Heart left ventricle (tissue), 16 donors: Measurements from ENCODE around the gene DYNC2H1. TPM values are rescaled to one million over a fixed set of nuclear protein-coding genes. Genes with fewer than 3 reads are reported as not detected.

Source experiments
- ATAC-seq, 4 donors: fragments of 200-7000 bp; cut with Tn5 transposase; one replicate each; pipeline ENCODE4 v1.9.1; 2020 to 2022; ENCODE audit warnings: moderate library complexity in 4 of 4, mild to moderate bottlenecking in 3 of 4, moderate number of reproducible peaks in 1 of 4
- DNase-seq, 5 donors: peaks; one replicate each; pipeline ENCODE4 v3.0.0-alpha.2; 2020
- H3K27ac ChIP-seq, 12 donors: fragments of 200-600 bp; sonication (generic) in 4 of 12; one replicate each; pipeline versions ENCODE4 v1.5.0 to v1.8.0; 2016 to 2022; ENCODE audit warnings: mild to moderate bottlenecking in 2 of 12
- H3K27me3 ChIP-seq, 9 donors: fragments of 200-600 bp; sonication (generic) in 2 of 9; one replicate each; pipeline versions ENCODE4 v1.5.1 to v1.8.0; 2016 to 2022; ENCODE audit warnings: mild to moderate bottlenecking in 3 of 9
- H3K36me3 ChIP-seq, 9 donors: fragments of 200-600 bp; sonication (generic) in 2 of 9; one replicate each; pipeline versions ENCODE4 v1.5.0 to v1.8.0; 2018 to 2022; ENCODE audit warnings: mild to moderate bottlenecking in 2 of 9
- H3K4me1 ChIP-seq, 12 donors: fragments of 200-600 bp; sonication (generic) in 4 of 12; one replicate each; pipeline versions ENCODE4 v1.5.0 to v1.8.0; 2016 to 2022; ENCODE audit warnings: mild to moderate bottlenecking in 3 of 12
- H3K4me3 ChIP-seq, 12 donors: fragments of 200-600 bp; sonication (generic) in 4 of 12; one replicate each; pipeline versions ENCODE4 v1.5.0 to v1.8.0; 2017 to 2022; ENCODE audit warnings: mild to moderate bottlenecking in 9 of 12, moderate library complexity in 4 of 12
- H3K9me3 ChIP-seq, 12 donors: fragments of 200-600 bp; sonication (generic) in 4 of 12; one replicate each; pipeline versions ENCODE4 v1.5.0 to v1.8.0; 2016 to 2022; ENCODE audit warnings: mild to moderate bottlenecking in 1 of 12
- CTCF ChIP-seq, 12 donors: fragments of 200-600 bp; sonication (generic) in 4 of 12; IDR thresholded peaks; one replicate each; pipeline versions ENCODE4 v1.5.0 to v1.8.0; 2018 to 2022; ENCODE audit warnings: antibody characterized with exemption in 12 of 12, mild to moderate bottlenecking in 5 of 12
- POLR2A ChIP-seq, 2 donors: fragments of 450-650 bp; IDR thresholded peaks; one replicate each; pipeline ENCODE4 v1.6.1; 2017; ENCODE audit warnings: antibody characterized with exemption in 2 of 2, mild to moderate bottlenecking in 2 of 2, moderate library complexity in 2 of 2
- WGBS, 4 donors: extraction: QIAGEN DNeasy Blood & Tissue Kit in 2 of 4; methylation state at CpG; one replicate each; pipeline versions ENCODE4 v1.1.5 to v1.1.7; 2013 to 2018; 5-methylcytosine and 5-hydroxymethylcytosine counted together
- intact Hi-C, 10 donors: fragments of 100-400 bp; cut with DNase I; formaldehyde crosslinking; loops; one replicate each; pipeline versions ENCODE4 v1.11.1 to v1.14.2; 2022
- long read RNA-seq, 3 donors: library from polyadenylated mRNA; unstranded; transcript quantifications; one replicate each; pipeline ENCODE4 v2.0.0, GENCODE V29; 2020 to 2021
- polyA plus RNA-seq, 2 donors: library from polyadenylated mRNA; stranded (reverse); fragments of 200-250 nt; gene quantifications; one replicate each; pipeline ENCODE4 v1.2.3, GENCODE V29; 2013
- total RNA-seq, 9 donors: library from RNA; depleted of rRNA in 2 of 9; stranded (reverse); fragments of >200 nt in 2 of 9; fragmentation: NEBNext Ultra II Directional in 3 of 9; extraction: Animal tissue kit (Norgen Biotek cat#: 25700) in 3 of 9; gene quantifications; one replicate each; pipeline versions ENCODE4 v1.1.0 to v1.2.4, GENCODE V29; 2016 to 2023
- donor health status: ischemic (EF 13 %, LVEDD 7.1; RV severe dilation, severe dysfunction).
- donor health status: healthy with polysubstance abuse.
- donor health status: DM: no; HTN: yes; CAD: no.
- donor health status: DM: no; HTN: no; CAD: no.
- donor health status: ischemic (EF 25% LVEDD 6.9; RV normal size, moderate dysfunction).
- donor health status: ischemic (EF 25% LVEDD 5.7; RV mildly dilated, moderate dysfunction).
- donor health status: healthy.
- donor health status: DM: yes; HTN: yes; CAD: no.
- donor health status: ischemic (EF 35%, LVEDD 5.7; RV mildly dilated, moderate dysfunction).
- donor health status: nonischemic (EF 11% LVEDD 7.7; RV severe dilation, severe dysfunction).
- donor health status: DM: yes; HTN: yes; CAD: no.
- donor health status: PGD.
- donor health status: ischemic (EF 29% LVEDD 5.4; RV normal size, mild dysfunction).
- donor health status: nonischemic (EF 23%, LVEDD 6.1; RV moderate dilation, normal function).

The DYNC2H1 gene
- total RNA-seq = 1 to 10 TPM; 2.3 to 7.2 (median 3.8) TPM
- 1 to 10 TPM; 2.4 to 3.0 TPM for polyA plus RNA-seq
- long read RNA-seq, donor 1, partial matches to known transcripts = 3 of 4 reads
- long read RNA-seq, donor 1, other reads (novel, unspliced or antisense) = 1 of 4 reads
- long read RNA-seq, donor 2, partial matches to known transcripts = 1 of 1 reads
- long read RNA-seq, donor 2, other reads (novel, unspliced or antisense) = 0 of 1 reads
- long read RNA-seq, donor 3, partial matches to known transcripts = 1 of 2 reads
- long read RNA-seq, donor 3, other reads (novel, unspliced or antisense) = 1 of 2 reads

- no peak for TF ChIP-seq POLR2A (IDR thresholded peaks at IDR 0.05)
- TF ChIP-seq CTCF (IDR thresholded peaks at IDR 0.05) = peak; percentile 17 to 79 (median 52)
- no peaks in the 10 kb centered on the region for H3K9me3 ChIP-seq
- peaks cover 0 to 4% (median 0%) of the 10 kb centered on the region in 9 donors for H3K27me3 ChIP-seq
- DNase-seq (peak; percentile 87 to 95 (median 89)), ATAC-seq (peak; percentile 96 to 100 (median 100))
- peak within 1 kb of the TSS in 11 of 12 donors; percentile 22 to 76 (median 41) for H3K27ac ChIP-seq
- WGBS, 4 donors = 1% methylated on average over 46 to 53 of the region's 53 CpGs
- H3K36me3 ChIP-seq = peaks cover 0 to 2% (median 0%) of the 10 kb centered on the region in 9 donors
- peaks cover 0 to 15% (median 4%) of the 10 kb centered on the region in 12 donors for H3K4me1 ChIP-seq
- peak within 1 kb of the TSS; percentile 38 to 80 (median 69) for H3K4me3 ChIP-seq
- intact Hi-C loops = loop anchor here in 1 of 10 donors (2.0 kb wide), 1 partner anchor 16 kb away; the partner anchor contains the start of gene DCUN1D5
These were observed at the start of gene DYNC2H1 for GRCh38 chr11:103108933-103109817. DYNC2H1 (plus strand) TSS chr11:103109426; CDS start chr11:103109575, 149 bp downstream.

GRCh38 chr11:103061656-103062055 is 47.6 kb upstream of the DYNC2H1 start:
- no peak for TF ChIP-seq CTCF (IDR thresholded peaks at IDR 0.05)
- TF ChIP-seq POLR2A (IDR thresholded peaks at IDR 0.05) = no peak

GRCh38 chr11:103067118-103067517 is 42.1 kb upstream of the DYNC2H1 start:
- TF ChIP-seq CTCF (IDR thresholded peaks at IDR 0.05) (no peak), POLR2A (IDR thresholded peaks at IDR 0.05) (no peak)
- 83 to 93% (median 88%) methylated on average over 1 of the region's 1 CpG for WGBS, 4 donors
- ATAC-seq = no peak

More at GRCh38 chr11:103061656-103062055, 47.6 kb upstream of the DYNC2H1 start:
- WGBS, 4 donors = 95 to 100% (median 98%) methylated on average over 1 of the region's 1 CpG
- Histone ChIP-seq H3K27me3 (no peaks in the 10 kb centered on the region), H3K4me1 (no peaks in the 10 kb centered on the region), H3K27ac (no peak overlapping the region), H3K36me3 (peaks cover 0 to 82% (median 64%) of the 10 kb centered on the region in 9 donors), H3K4me3 (no peak overlapping the region), H3K9me3 (no peaks in the 10 kb centered on the region)
- no peak for ATAC-seq
- intact Hi-C loops = loop anchor here in 1 of 10 donors (10.0 kb wide), 1 partner anchor 63 kb away; no protein-coding TSS in a partner anchor
- no peak for DNase-seq

More at GRCh38 chr11:103067118-103067517, 42.1 kb upstream of the DYNC2H1 start:
- Histone ChIP-seq H3K9me3 (no peaks in the 10 kb centered on the region), H3K4me1 (peaks cover 0 to 31% (median 0%) of the 10 kb centered on the region in 12 donors), H3K4me3 (no peak overlapping the region), H3K36me3 (peaks cover 0 to 52% (median 44%) of the 10 kb centered on the region in 9 donors), H3K27me3 (no peaks in the 10 kb centered on the region), H3K27ac (no peak overlapping the region)
- DNase-seq = no peak
- intact Hi-C loops = loop anchor here in 1 of 10 donors (10.0 kb wide), 1 partner anchor 58 kb away; no protein-coding TSS in a partner anchor
